A673 (cell line): Measurements from ENCODE around the gene WDR26. TPM values are rescaled to one million over a fixed set of nuclear protein-coding genes. Genes with fewer than 3 reads are reported as not detected.

ENCODE experiments used
- BruUV-seq: library from RNA; stranded (reverse); fragments of 400-500 nt; replicated peaks from 2 replicates; lab custom pipeline; 2021; lab: Mats Ljungman, UMichigan
- CTCF ChIA-PET: fragments of 300-600 bp; sonication (Branson Sonifier 250); formaldehyde crosslinking; loops from one replicate; lab custom pipeline; 2022; ENCODE audit warnings: antibody characterized with exemption; lab: Charles Lee
- POLR2A ChIA-PET: fragments of 300-600 bp; sonication (Branson Sonifier 250); formaldehyde crosslinking; loops from one replicate; lab custom pipeline; 2022; ENCODE audit warnings: antibody characterized with exemption; ENCODE audit not compliant: low non-redundant PET; lab: Charles Lee
- DNase-seq: peaks from one replicate; pipeline ENCODE4 v3.0.0-alpha.2; 2015; ENCODE audit warnings: low spot score
- H3K27ac ChIP-seq: fragments of 200-600 bp; sonication (generic); 2 replicates; pipeline ENCODE4 v1.5.1; 2016; ENCODE audit warnings: mixed run types, low read depth, mild to moderate bottlenecking, mixed read lengths, antibody characterized with exemption, low read length; ENCODE audit not compliant: poor library complexity, severe bottlenecking
- H3K27me3 ChIP-seq: fragments of 200-600 bp; sonication (generic); replicated peaks from 2 replicates; pipeline ENCODE4 v1.6.1; 2017; ENCODE audit warnings: mixed run types, low read depth, mild to moderate bottlenecking, mixed read lengths, antibody characterized with exemption, low read length; ENCODE audit not compliant: insufficient read depth, poor library complexity
- H3K36me3 ChIP-seq: fragments of 200-600 bp; sonication (generic); 2 replicates; pipeline ENCODE4 v1.6.1; 2016; ENCODE audit warnings: mixed run types, mild to moderate bottlenecking, mixed read lengths, antibody characterized with exemption, low read length; ENCODE audit not compliant: insufficient read depth, poor library complexity, severe bottlenecking
- H3K4me1 ChIP-seq: fragments of 200-600 bp; sonication (generic); 2 replicates; pipeline ENCODE4 v1.6.1; 2017; ENCODE audit warnings: mixed run types, mild to moderate bottlenecking, mixed read lengths, antibody characterized with exemption, low read length; ENCODE audit not compliant: insufficient read depth, poor library complexity, severe bottlenecking
- H3K4me3 ChIP-seq: fragments of 200-600 bp; sonication (generic); 2 replicates; pipeline ENCODE4 v1.5.1; 2016; ENCODE audit warnings: low read depth, mixed run types, mild to moderate bottlenecking, mixed read lengths, low read length; ENCODE audit not compliant: poor library complexity, severe bottlenecking
- H3K9me3 ChIP-seq: fragments of 200-600 bp; sonication (generic); 2 replicates; pipeline ENCODE4 v1.6.1; 2016; ENCODE audit warnings: mixed run types, low read depth, mild to moderate bottlenecking, mixed read lengths, antibody characterized with exemption, low read length; ENCODE audit not compliant: poor library complexity, severe bottlenecking
- EZH2 ChIP-seq: fragments of 200-600 bp; sonication (generic); IDR thresholded peaks from 2 replicates; pipeline ENCODE4 v1.6.1; 2017; ENCODE audit warnings: borderline replicate concordance, low read depth, mild to moderate bottlenecking, mixed read lengths, antibody characterized with exemption, low read length; ENCODE audit not compliant: poor library complexity, severe bottlenecking
- intact Hi-C: fragments of 100-400 bp; cut with micrococcal nuclease; formaldehyde crosslinking; loops from one replicate; pipeline ENCODE4 v1.10.0; 2022; ENCODE audit not compliant: unreplicated experiment
- total RNA-seq: library from RNA; stranded (reverse); gene quantifications from 2 replicates; pipeline ENCODE4 v1.2.3, GENCODE V29; 2021
- TF ChIP-seq, protein P1 (sequence below): fragments of 300-800, 200-600 bp; sonication (generic); conservative IDR thresholded peaks from 2 replicates; pipeline ENCODE4 v1.5.1; 2017; ENCODE audit warnings: low read depth, mild to moderate bottlenecking, antibody characterized with exemption, low read length, moderate library complexity, mixed read lengths

The WDR26 gene
- total RNA-seq, 1 experiment from 2014 or later: 73.5 TPM

DNA sequence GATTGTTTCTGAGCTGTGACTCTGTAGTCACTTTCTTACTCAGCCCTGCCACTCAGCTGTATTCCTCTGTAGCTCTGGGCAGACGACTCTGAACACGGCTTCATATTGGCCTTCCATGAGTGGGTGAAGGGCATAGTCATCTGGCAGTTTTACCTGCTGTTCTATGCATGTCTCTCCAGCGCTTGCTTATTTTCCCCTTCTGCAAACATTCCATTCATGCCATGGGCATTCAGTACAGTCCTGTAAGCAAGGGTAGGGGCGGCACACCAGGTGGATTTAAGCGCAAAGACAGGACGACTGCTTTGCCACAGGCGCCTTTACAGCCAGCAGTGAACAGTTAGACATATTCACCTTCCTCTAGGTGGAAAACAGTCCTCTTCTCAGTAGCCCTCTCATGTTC, 4.4 kb upstream of the WDR26 start:
- Histone ChIP-seq H3K9me3 (no peaks in the 10 kb centered on the region), H3K27me3 (no peaks in the 10 kb centered on the region), H3K4me3 (no peak overlapping the region), H3K36me3 (no peaks in the 10 kb centered on the region), H3K27ac (no peak overlapping the region), H3K4me1 (peaks cover 6% of the 10 kb centered on the region)
- DNase-seq: no peak
- BruUV-seq: no TSS peak
- CTCF ChIA-PET: no interaction called here
- intact Hi-C loops: no loop called here
- no peak for TF ChIP-seq EZH2
- TF ChIP-seq, protein P1, sequence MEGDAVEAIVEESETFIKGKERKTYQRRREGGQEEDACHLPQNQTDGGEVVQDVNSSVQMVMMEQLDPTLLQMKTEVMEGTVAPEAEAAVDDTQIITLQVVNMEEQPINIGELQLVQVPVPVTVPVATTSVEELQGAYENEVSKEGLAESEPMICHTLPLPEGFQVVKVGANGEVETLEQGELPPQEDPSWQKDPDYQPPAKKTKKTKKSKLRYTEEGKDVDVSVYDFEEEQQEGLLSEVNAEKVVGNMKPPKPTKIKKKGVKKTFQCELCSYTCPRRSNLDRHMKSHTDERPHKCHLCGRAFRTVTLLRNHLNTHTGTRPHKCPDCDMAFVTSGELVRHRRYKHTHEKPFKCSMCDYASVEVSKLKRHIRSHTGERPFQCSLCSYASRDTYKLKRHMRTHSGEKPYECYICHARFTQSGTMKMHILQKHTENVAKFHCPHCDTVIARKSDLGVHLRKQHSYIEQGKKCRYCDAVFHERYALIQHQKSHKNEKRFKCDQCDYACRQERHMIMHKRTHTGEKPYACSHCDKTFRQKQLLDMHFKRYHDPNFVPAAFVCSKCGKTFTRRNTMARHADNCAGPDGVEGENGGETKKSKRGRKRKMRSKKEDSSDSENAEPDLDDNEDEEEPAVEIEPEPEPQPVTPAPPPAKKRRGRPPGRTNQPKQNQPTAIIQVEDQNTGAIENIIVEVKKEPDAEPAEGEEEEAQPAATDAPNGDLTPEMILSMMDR: no peak
- POLR2A ChIA-PET: no interaction called here

DNA sequence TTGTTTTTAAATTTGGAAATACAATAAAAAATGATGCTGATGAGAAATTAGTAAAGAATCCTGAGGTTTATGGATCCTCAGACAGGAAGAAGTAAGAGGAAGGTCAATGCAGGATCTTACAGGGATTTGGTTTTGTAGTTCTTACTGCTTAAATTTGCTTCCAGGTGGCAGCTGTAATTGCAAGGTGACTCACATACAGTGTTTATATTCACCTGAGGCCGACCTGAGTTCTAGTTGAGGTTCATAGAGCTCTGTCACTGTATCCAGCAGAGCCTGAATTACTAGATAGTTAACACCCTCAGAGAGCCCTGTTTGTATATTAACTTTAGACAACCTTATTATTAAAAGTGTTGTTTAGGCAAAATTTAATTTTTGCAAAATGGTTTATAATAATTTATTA, 1.4 kb upstream of the WDR26 start:
- TF ChIP-seq, protein P1: no peak
- no peak for TF ChIP-seq EZH2
- Histone ChIP-seq H3K27ac (peak overlapping the region; percentile 83), H3K4me1 (peaks cover 24% of the 10 kb centered on the region), H3K27me3 (no peaks in the 10 kb centered on the region), H3K9me3 (no peaks in the 10 kb centered on the region), H3K36me3 (peaks cover 7% of the 10 kb centered on the region), H3K4me3 (peak overlapping the region; percentile 75)
- BruUV-seq: no TSS peak
- intact Hi-C loops: no loop called here
- DNase-seq: no peak
- POLR2A ChIA-PET: no interaction called here
- CTCF ChIA-PET: no interaction called here

DNA sequence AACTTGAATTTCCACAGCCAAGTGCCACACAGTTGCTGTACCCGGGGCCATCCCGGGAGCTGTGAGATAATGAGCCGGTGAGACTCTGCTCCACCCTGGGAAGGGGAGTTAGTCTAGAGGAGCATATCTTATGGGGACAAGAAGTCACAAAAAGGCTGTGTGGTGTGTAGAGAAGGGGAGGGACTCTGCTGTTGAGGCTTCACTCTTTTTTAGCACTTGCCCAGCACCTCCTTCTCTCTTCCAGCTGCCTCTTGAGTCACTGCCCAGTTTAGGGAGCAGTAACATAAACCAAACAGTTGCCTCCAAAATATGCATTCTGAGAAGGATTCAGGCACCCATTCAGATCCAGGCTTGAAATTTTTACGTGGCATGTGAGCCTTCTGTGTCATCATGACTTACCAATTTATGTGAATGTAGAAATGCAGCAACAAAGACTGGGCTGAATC, 744 bp upstream of the WDR26 start:
- intact Hi-C loops: no loop called here
- no peaks in the 10 kb centered on the region for H3K9me3 ChIP-seq
- H3K4me1 ChIP-seq: peaks cover 31% of the 10 kb centered on the region
- DNase-seq: peak; percentile 36
- ChIA-PET CTCF (no interaction called here), POLR2A (no interaction called here)
- H3K4me3 ChIP-seq: peak overlapping the region; percentile 75
- no peaks in the 10 kb centered on the region for H3K27me3 ChIP-seq
- BruUV-seq: TSS peak; percentile 58
- peaks cover 7% of the 10 kb centered on the region for H3K36me3 ChIP-seq
- TF ChIP-seq EZH2: no peak
- TF ChIP-seq, protein P1: no peak
- H3K27ac ChIP-seq: peak overlapping the region; percentile 83
